GM23248 (cell line): Measurements from ENCODE around the gene TAL1. TPM values are rescaled to one million over a fixed set of nuclear protein-coding genes. Genes with fewer than 3 reads are reported as not detected.
"Not testable (repeated sequence)": the region's sequence is repeated elsewhere in the genome, so short reads cannot be mapped to it uniquely, and the experiment has no call there.

Source experiments
- DNase-seq: peaks from one replicate; pipeline ENCODE4 v3.0.0-alpha.2; 2015
- H2AFZ ChIP-seq: fragments of 200-600 bp; sonication (generic); 2 replicates; pipeline ENCODE4 v1.6.1; 2016; ENCODE audit warnings: antibody characterized with exemption
- H3F3A ChIP-seq: fragments of 200-600 bp; sonication (generic); 2 replicates; pipeline ENCODE4 v1.6.1; 2016; ENCODE audit warnings: mild to moderate bottlenecking, antibody characterized with exemption, mixed run types; ENCODE audit not compliant: insufficient read depth
- H3K27ac ChIP-seq: fragments of 200-600 bp; sonication (generic); 2 replicates; pipeline ENCODE4 v1.5.1; 2016; ENCODE audit warnings: mild to moderate bottlenecking
- H3K27me3 ChIP-seq: fragments of 200-600 bp; sonication (generic); replicated peaks from 2 replicates; pipeline ENCODE4 v1.6.1; 2016; ENCODE audit warnings: mild to moderate bottlenecking; ENCODE audit not compliant: insufficient read depth
- H3K36me3 ChIP-seq: fragments of 200-600 bp; sonication (generic); 2 replicates; pipeline ENCODE4 v1.6.1; 2016; ENCODE audit warnings: low read depth, mild to moderate bottlenecking
- H3K4me1 ChIP-seq: fragments of 200-600 bp; sonication (generic); 2 replicates; pipeline ENCODE4 v1.6.1; 2016; ENCODE audit warnings: mild to moderate bottlenecking; ENCODE audit not compliant: insufficient read depth
- H3K4me2 ChIP-seq: fragments of 200-600 bp; sonication (generic); one replicate; pipeline ENCODE4 v1.6.1; 2016; ENCODE audit warnings: mild to moderate bottlenecking; ENCODE audit not compliant: unreplicated experiment
- H3K4me3 ChIP-seq: fragments of 200-600 bp; sonication (generic); 2 replicates; pipeline ENCODE4 v1.5.1; 2016; ENCODE audit warnings: mild to moderate bottlenecking
- H3K79me2 ChIP-seq: fragments of 200-600 bp; sonication (generic); 2 replicates; pipeline ENCODE4 v1.6.1; 2016; ENCODE audit warnings: mild to moderate bottlenecking; ENCODE audit not compliant: insufficient read depth
- H3K9ac ChIP-seq: fragments of 200-600 bp; sonication (generic); 2 replicates; pipeline ENCODE4 v1.6.1; 2016; ENCODE audit warnings: mild to moderate bottlenecking
- H3K9me2 ChIP-seq: fragments of 200-600 bp; sonication (generic); 2 replicates; pipeline ENCODE4 v1.6.1; 2016; ENCODE audit warnings: mixed run types, mild to moderate bottlenecking, moderate library complexity; ENCODE audit not compliant: insufficient read depth
- H3K9me3 ChIP-seq: fragments of 200-600 bp; sonication (generic); one replicate; pipeline ENCODE4 v1.6.1; 2017; ENCODE audit warnings: low read depth
- H4K20me1 ChIP-seq: fragments of 200-600 bp; sonication (generic); 2 replicates; pipeline ENCODE4 v1.6.0; 2016; ENCODE audit not compliant: insufficient read depth
- EZH2 ChIP-seq: fragments of 200-600 bp; sonication (generic); IDR thresholded peaks from 2 replicates; pipeline ENCODE4 v1.6.1; 2018; ENCODE audit warnings: antibody characterized with exemption, mild to moderate bottlenecking; ENCODE audit not compliant: insufficient read depth, poor library complexity, severe bottlenecking
- EZH2phosphoT487 ChIP-seq: fragments of 200-600 bp; sonication (generic); IDR thresholded peaks from 2 replicates; pipeline ENCODE4 v1.6.1; 2018; ENCODE audit warnings: antibody characterized with exemption, moderate library complexity, mild to moderate bottlenecking, low read depth; ENCODE audit not compliant: insufficient read depth
- WGBS, 2 experiments: methylation state at CpG; one replicate each; pipeline ENCODE4 v1.1.6; 2015 to 2017; ENCODE audit warnings: low lambda C conversion rate in 2 of 2, low coverage in 1 of 2; ENCODE audit errors: missing lambda C conversion rate in 2 of 2; 5-methylcytosine and 5-hydroxymethylcytosine counted together
- in situ Hi-C: fragments of 300-500 bp; cut with MboI; formaldehyde crosslinking; loops from 2 replicates; pipeline ENCODE4 v1.15.0; 2020
- polyA plus RNA-seq: library from polyadenylated mRNA; unstranded; fragments of >200 nt; fragmentation: Nextera tagmentation; extraction: Ambion mirVana; gene quantifications from 2 replicates; pipeline ENCODE4 v1.2.1, GENCODE V29; 2016
- total RNA-seq: library from RNA; depleted of rRNA; stranded (reverse); fragments of >200 nt; shearing (Covaris generic); gene quantifications from 2 replicates; pipeline ENCODE4 v1.2.3, GENCODE V29; 2014

Gene TAL1
- total and polyA plus RNA-seq, 2 experiments from 2014 or later, result not detected

DNA sequence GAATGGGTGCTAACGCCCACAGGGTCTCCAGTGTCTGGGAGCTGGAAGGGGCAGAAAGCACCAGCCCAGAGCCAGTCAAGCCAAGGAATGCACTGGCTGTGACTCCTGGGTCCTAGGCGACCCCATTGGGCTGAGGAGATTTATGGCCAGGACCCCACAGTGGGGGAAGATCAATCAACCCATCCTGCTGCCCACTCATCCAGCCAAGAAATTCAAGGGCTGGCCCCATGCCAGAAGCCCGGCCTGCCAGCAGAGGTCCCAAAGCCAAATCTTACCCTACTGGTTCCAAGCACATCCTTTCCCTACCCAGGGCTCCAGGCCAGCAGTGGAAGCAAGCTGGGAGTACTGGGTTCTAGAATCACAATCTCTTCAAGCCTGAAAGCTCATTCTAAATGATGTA is 35.4 kb downstream of the TAL1 start:
- H3K9me3 ChIP-seq, result no peaks in the 10 kb centered on the region
- in situ Hi-C loops, result no loop called here
- H3K4me2 ChIP-seq, result no peak overlapping the region
- H3K27me3 ChIP-seq, result no peaks in the 10 kb centered on the region
- no peak for TF ChIP-seq EZH2
- no peaks in the 10 kb centered on the region for H3K9me2 ChIP-seq
- H3K4me3 ChIP-seq, result no peak overlapping the region
- 0 out of 2 replicates have a peak, but pooled peaks cover 1% of the 10 kb centered on the region for H3F3A ChIP-seq
- DNase-seq, result no peak
- no peak overlapping the region for H3K27ac ChIP-seq
- no peaks in the 10 kb centered on the region for H4K20me1 ChIP-seq
- H3K36me3 ChIP-seq, result no peaks in the 10 kb centered on the region
- H2AFZ ChIP-seq, result no peak overlapping the region
- peaks cover 4% of the 10 kb centered on the region for H3K4me1 ChIP-seq
- no peaks in the 10 kb centered on the region for H3K79me2 ChIP-seq
- H3K9ac ChIP-seq, result no peak overlapping the region
- WGBS, 2 experiments, result 34 to 43% methylated on average over 3 of the region's 3 CpGs

DNA sequence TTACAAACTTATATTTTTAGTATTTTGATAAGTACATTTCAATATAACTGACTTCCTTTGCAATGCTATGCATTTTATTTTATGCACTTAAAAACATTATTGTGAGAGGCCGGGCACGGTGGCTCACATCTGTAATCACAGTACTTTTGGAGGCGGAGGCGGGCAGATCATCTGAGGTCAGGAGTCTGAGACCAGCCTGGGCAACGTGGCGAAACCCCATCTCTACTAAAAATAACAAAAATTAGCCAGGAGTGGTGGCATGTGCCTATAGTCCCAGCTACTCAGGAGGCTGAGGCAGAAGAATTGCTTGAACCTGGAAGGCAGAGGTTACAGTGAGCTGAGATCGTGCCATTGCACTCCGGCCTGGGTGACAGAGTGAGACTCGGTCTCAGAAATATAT is 36.0 kb downstream of the TAL1 start:
- H3K27me3 ChIP-seq, H2AFZ ChIP-seq, H3K27ac ChIP-seq, DNase-seq, H3K9me3 ChIP-seq, H3K36me3 ChIP-seq, H3F3A ChIP-seq, H3K9me2 ChIP-seq, H3K4me2 ChIP-seq, H3K79me2 ChIP-seq, H3K4me3 ChIP-seq, H4K20me1 ChIP-seq, H3K9ac ChIP-seq, in situ Hi-C loops: not testable (repeated sequence)
- WGBS, 2 experiments, result 90 to 91% methylated on average over 9 of the region's 9 CpGs
- H3K4me1 ChIP-seq, result peaks cover 11% of the 10 kb centered on the region

DNA sequence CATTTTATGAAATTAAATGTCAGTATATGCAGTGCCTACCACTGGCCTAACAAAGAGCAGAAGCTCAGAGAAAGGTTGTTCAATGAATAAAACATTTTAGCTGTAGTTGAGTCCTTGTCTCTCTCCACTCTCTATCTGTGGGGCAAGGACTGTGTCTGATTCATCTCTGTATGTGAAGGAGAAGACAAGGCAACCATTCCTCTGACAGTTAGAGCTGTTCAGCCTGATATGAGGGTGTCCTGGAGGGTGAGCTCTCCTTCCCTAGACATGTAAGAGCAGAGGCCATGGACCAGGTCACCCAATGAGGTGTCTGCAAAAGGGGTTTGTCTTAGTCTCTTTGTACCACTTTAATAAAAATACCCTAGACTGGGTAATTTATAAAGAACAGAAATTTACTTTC is 37.7 kb downstream of the TAL1 start:
- H3K27me3 ChIP-seq, result no peaks in the 10 kb centered on the region
- H3K9me3 ChIP-seq, result no peaks in the 10 kb centered on the region
- no peak overlapping the region for H3K27ac ChIP-seq
- no peaks in the 10 kb centered on the region for H4K20me1 ChIP-seq
- no peak overlapping the region for H3K4me3 ChIP-seq
- TF ChIP-seq EZH2 (no peak), EZH2phosphoT487 (no peak)
- no peak overlapping the region for H3K4me2 ChIP-seq
- in situ Hi-C loops, result no loop called here
- H2AFZ ChIP-seq, result no peak overlapping the region
- no peaks in the 10 kb centered on the region for H3K36me3 ChIP-seq
- H3K9me2 ChIP-seq, result no peaks in the 10 kb centered on the region
- H3K9ac ChIP-seq, result no peak overlapping the region
- peaks cover 9% of the 10 kb centered on the region; the same call in 1 of the 2 replicates for H3F3A ChIP-seq
- H3K4me1 ChIP-seq, result peaks cover 18% of the 10 kb centered on the region
- no peak for DNase-seq
- no peaks in the 10 kb centered on the region for H3K79me2 ChIP-seq

DNA sequence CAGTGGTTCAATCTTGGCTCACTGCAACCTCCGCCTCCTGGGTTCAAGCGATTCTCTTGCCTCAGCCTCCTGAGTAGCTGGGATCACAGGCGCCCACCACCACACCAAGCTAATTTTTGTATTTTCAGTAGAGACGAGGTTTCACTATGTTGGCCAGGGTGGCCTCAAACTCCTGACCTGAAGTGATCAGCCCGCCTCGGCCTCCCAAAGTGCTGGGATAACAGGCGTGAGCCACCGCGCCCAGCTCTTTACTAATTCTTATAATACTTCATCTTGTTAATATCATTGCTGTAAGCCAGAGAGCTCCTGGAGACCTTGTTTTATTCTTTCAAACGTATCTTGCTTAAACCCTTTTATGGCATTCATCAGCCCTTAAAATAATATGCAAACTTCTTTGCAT is 38.5 kb downstream of the TAL1 start:
- H3K9me2 ChIP-seq, H3K4me3 ChIP-seq, DNase-seq, H3F3A ChIP-seq, H3K27me3 ChIP-seq, H3K4me2 ChIP-seq, H3K36me3 ChIP-seq, H3K9ac ChIP-seq, H3K9me3 ChIP-seq, H4K20me1 ChIP-seq, H3K27ac ChIP-seq, in situ Hi-C loops, H2AFZ ChIP-seq, H3K79me2 ChIP-seq: not testable (repeated sequence)
- 72 to 75% methylated on average over 10 of the region's 10 CpGs for WGBS, 2 experiments
- H3K4me1 ChIP-seq, result peaks cover 18% of the 10 kb centered on the region

DNA sequence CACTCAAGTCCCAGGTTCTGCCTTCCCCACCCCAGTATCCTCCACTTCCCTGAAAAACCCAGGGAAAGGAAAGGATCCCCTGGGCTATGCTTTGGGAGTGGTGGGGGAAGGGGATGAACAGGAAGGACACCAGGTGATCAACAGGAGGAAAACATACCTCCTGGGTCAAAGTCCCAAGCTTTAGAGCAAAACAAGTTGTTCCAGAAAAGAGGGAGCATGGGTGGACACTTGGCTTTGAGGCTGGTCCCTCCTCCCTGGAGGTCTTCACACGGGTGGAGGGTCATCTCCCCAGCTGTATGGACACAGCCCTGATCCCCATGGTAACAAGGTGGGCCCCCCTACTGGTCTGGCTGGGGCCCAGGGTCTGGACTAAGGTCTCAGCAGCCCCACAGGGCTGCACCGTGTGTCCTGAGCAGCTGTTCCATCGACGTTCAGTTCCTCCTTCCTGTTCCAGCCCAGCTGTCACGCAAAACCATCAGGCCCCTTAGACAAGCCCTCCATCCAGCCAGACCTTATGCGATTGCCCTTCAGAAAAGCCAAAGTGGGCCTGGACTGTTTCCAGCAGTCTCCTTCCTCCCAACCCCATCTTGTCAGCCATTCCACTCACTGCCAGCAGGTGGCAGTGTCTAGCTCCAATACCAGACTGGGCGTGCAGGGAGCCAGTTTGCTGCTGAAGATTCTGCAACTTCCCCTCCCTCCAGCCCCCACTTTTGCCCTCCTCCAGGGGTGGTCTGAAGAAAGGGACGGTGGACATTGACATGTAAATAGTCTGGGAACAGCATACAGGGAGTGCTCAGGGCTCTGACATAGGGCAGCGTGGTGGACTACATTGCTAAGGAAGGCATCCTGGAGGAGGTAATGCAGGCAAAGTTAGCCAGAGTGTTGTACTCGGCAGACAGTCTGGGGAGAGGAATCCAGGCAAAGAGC is 39.3 kb downstream of the TAL1 start:
- no peaks in the 10 kb centered on the region for H3K9me3 ChIP-seq
- H3K36me3 ChIP-seq, result no peaks in the 10 kb centered on the region
- no peaks in the 10 kb centered on the region for H3K27me3 ChIP-seq
- peak overlapping the region; percentile 66 for H2AFZ ChIP-seq
- no peak overlapping the region for H3K4me3 ChIP-seq
- peaks cover 9% of the 10 kb centered on the region; the same call in 1 of the 2 replicates for H3F3A ChIP-seq
- no peak for TF ChIP-seq EZH2
- no peak for TF ChIP-seq EZH2phosphoT487
- H3K27ac ChIP-seq, result no peak overlapping the region
- in situ Hi-C loops, result no loop called here
- H3K4me2 ChIP-seq, result peak overlapping the region; percentile 22
- no peaks in the 10 kb centered on the region for H3K79me2 ChIP-seq
- WGBS, 2 experiments, result 11 to 14% methylated on average over 10 of the region's 10 CpGs
- peak; percentile 71 for DNase-seq
- no peaks in the 10 kb centered on the region for H4K20me1 ChIP-seq
- peaks cover 18% of the 10 kb centered on the region for H3K4me1 ChIP-seq
- no peak overlapping the region for H3K9ac ChIP-seq
- H3K9me2 ChIP-seq, result no peaks in the 10 kb centered on the region
